ENCODE results near the gene ALDH5A1.

- no peak for TF ChIP-seq ZFX (IDR thresholded peaks at IDR 0.05)
- no peak for TF ChIP-seq CTCF (conservative IDR thresholded peaks at IDR 0.05)
These were observed 6.6 kb downstream of the ALDH5A1 start for GRCh38 chr6:24501374-24501773.
